IMR-90 (cell line): ENCODE results near the gene VIT. TPM values are rescaled to one million over a fixed set of nuclear protein-coding genes. Genes with fewer than 3 reads are reported as not detected.

ENCODE experiments used
- ATAC-seq: fragments of 200-7000 bp; cut with Tn5 transposase; 2 replicates; pipeline ENCODE4 v1.9.1; 2020; ENCODE audit warnings: low read depth, mild to moderate bottlenecking, moderate library complexity
- BruUV-seq: library from RNA; stranded (reverse); fragments of 400-500 nt; replicated peaks from 2 replicates; lab custom pipeline; 2021; lab: Mats Ljungman, UMichigan
- CTCF ChIA-PET: fragments of 300-600 bp; formaldehyde crosslinking; extraction: SDS; loops from one replicate; lab custom pipeline; 2021; ENCODE audit warnings: antibody characterized with exemption; lab: Yijun Ruan, JAX
- POLR2A ChIA-PET: fragments of 300-600 bp; sonication (Branson Sonifier 250); formaldehyde crosslinking; loops from one replicate; lab custom pipeline; 2022; ENCODE audit warnings: antibody characterized with exemption; ENCODE audit not compliant: unreplicated experiment; lab: Charles Lee
- DNase-seq: peaks from one replicate; pipeline ENCODE4 v3.0.0; 2013
- H2AFZ ChIP-seq: replicated peaks from 2 replicates; pipeline ENCODE3; 2013; ENCODE audit warnings: low read length, mild to moderate bottlenecking; ENCODE audit not compliant: poor library complexity
- H2AK5ac ChIP-seq: 2 replicates; pipeline ENCODE4 v1.6.1; 2013; ENCODE audit warnings: low read depth, low read length, inconsistent platforms
- H2AK9ac ChIP-seq: replicated peaks from 2 replicates; pipeline ENCODE3; 2013; ENCODE audit warnings: mild to moderate bottlenecking, low read depth, low read length, moderate library complexity; ENCODE audit not compliant: poor library complexity
- H2BK120ac ChIP-seq: 2 replicates; pipeline ENCODE4 v1.6.1; 2013; ENCODE audit warnings: low read depth, low read length, inconsistent platforms
- H2BK15ac ChIP-seq: 3 replicates; pipeline ENCODE4 v1.6.1; 2013; ENCODE audit warnings: low read depth, low read length, inconsistent platforms
- H2BK20ac ChIP-seq: 2 replicates; pipeline ENCODE4 v1.6.1; 2013; ENCODE audit warnings: low read depth, mild to moderate bottlenecking, inconsistent platforms, low read length, moderate library complexity
- H2BK5ac ChIP-seq: 2 replicates; pipeline ENCODE4 v1.6.1; 2013; ENCODE audit warnings: mild to moderate bottlenecking, low read depth, low read length, inconsistent platforms; ENCODE audit not compliant: poor library complexity, severe bottlenecking
- H3K14ac ChIP-seq: replicated peaks from 2 replicates; pipeline ENCODE4 v1.6.1; 2013; ENCODE audit warnings: low read depth, low read length, inconsistent platforms
- H3K18ac ChIP-seq: 2 replicates; pipeline ENCODE4 v1.6.1; 2013; ENCODE audit warnings: low read depth, low read length, control low read depth
- H3K23ac ChIP-seq: 2 replicates; pipeline ENCODE4 v1.6.1; 2013; ENCODE audit warnings: low read depth, low read length, inconsistent platforms
- H3K27ac ChIP-seq: 2 replicates; pipeline ENCODE4 v1.5.1; 2013; ENCODE audit warnings: mild to moderate bottlenecking, control low read depth, low read length; ENCODE audit not compliant: insufficient read depth
- H3K27me3 ChIP-seq: 2 replicates; pipeline ENCODE4 v1.6.1; 2013; ENCODE audit warnings: low read length; ENCODE audit not compliant: control insufficient read depth, insufficient read depth
- H3K36me3 ChIP-seq: 2 replicates; pipeline ENCODE4 v1.6.1; 2013; ENCODE audit warnings: low read length, mixed read lengths; ENCODE audit not compliant: control insufficient read depth, insufficient read depth
- H3K4ac ChIP-seq: 2 replicates; pipeline ENCODE4 v1.6.1; 2013; ENCODE audit warnings: low read depth, low read length, inconsistent platforms
- H3K4me1 ChIP-seq: 2 replicates; pipeline ENCODE4 v1.6.1; 2013; ENCODE audit warnings: low read length, mixed read lengths; ENCODE audit not compliant: control insufficient read depth, insufficient read depth
- H3K4me2 ChIP-seq: 2 replicates; pipeline ENCODE4 v1.6.1; 2013; ENCODE audit warnings: low read depth, mild to moderate bottlenecking, control low read depth, low read length, moderate library complexity
- H3K4me3 ChIP-seq: 2 replicates; pipeline ENCODE4 v1.5.1; 2013; ENCODE audit warnings: low read depth, mild to moderate bottlenecking, control low read depth, low read length, moderate library complexity; ENCODE audit not compliant: insufficient read depth
- H3K56ac ChIP-seq: 2 replicates; pipeline ENCODE4 v1.6.1; 2013; ENCODE audit warnings: low read length, inconsistent platforms; ENCODE audit not compliant: insufficient read depth; ENCODE audit errors: extremely low read depth
- H3K79me1 ChIP-seq, 2 experiments: 2 replicates each; pipeline ENCODE4 v1.6.1; 2013; ENCODE audit warnings: low read length in 2 of 2, inconsistent platforms in 1 of 2, low read depth in 1 of 2
- H3K9ac ChIP-seq: 2 replicates; pipeline ENCODE4 v1.6.1; 2013; ENCODE audit warnings: low read depth, low read length, control low read depth
- H3K9me1 ChIP-seq: 2 replicates; pipeline ENCODE4 v1.6.1; 2013; ENCODE audit warnings: low read length, inconsistent platforms; ENCODE audit not compliant: insufficient read depth
- H3K9me3 ChIP-seq: 2 replicates; pipeline ENCODE4 v1.6.1; 2013; ENCODE audit warnings: low read length; ENCODE audit not compliant: control insufficient read depth, insufficient read depth
- H4K20me1 ChIP-seq: 2 replicates; pipeline ENCODE4 v1.6.1; 2013; ENCODE audit warnings: low read length, inconsistent platforms; ENCODE audit not compliant: insufficient read depth
- H4K5ac ChIP-seq: 2 replicates; pipeline ENCODE4 v1.6.1; 2013; ENCODE audit warnings: mild to moderate bottlenecking, low read depth, low read length, control low read depth
- H4K8ac ChIP-seq, 2 experiments: 2 replicates each; pipeline ENCODE4 v1.6.1; 2013; ENCODE audit warnings: low read depth in 2 of 2, low read length in 2 of 2, control low read depth in 1 of 2, inconsistent platforms in 1 of 2
- H4K91ac ChIP-seq: 2 replicates; pipeline ENCODE4 v1.6.1; 2013; ENCODE audit warnings: low read depth, low read length, inconsistent platforms; ENCODE audit not compliant: insufficient read depth
- BHLHE40 ChIP-seq: fragments of 150-350 bp; IDR thresholded peaks from 2 replicates; pipeline ENCODE4 v1.6.1; 2016; ENCODE audit warnings: mild to moderate bottlenecking, low read depth, low read length
- CEBPB ChIP-seq: IDR thresholded peaks from 2 replicates; pipeline ENCODE4 v1.6.1; 2012; ENCODE audit warnings: low read depth, low read length, improper control_type of control experiment
- CHD1 ChIP-seq: IDR thresholded peaks from 2 replicates; pipeline ENCODE4 v1.6.1; 2012; ENCODE audit warnings: low read depth, low read length, improper control_type of control experiment
- MAFK ChIP-seq: IDR thresholded peaks from 2 replicates; pipeline ENCODE4 v1.6.1; 2012; ENCODE audit warnings: low read depth, low read length, improper control_type of control experiment
- MAZ ChIP-seq: IDR thresholded peaks from 2 replicates; pipeline ENCODE4 v1.6.1; 2012; ENCODE audit warnings: low read depth, mild to moderate bottlenecking, low read length, improper control_type of control experiment, moderate library complexity, borderline replicate concordance
- MXI1 ChIP-seq: IDR thresholded peaks from 2 replicates; pipeline ENCODE4 v1.6.1; 2012; ENCODE audit warnings: low read depth, mild to moderate bottlenecking, low read length, moderate library complexity, borderline replicate concordance
- NFE2L2 ChIP-seq: fragments of 150-350 bp; IDR thresholded peaks from 2 replicates; pipeline ENCODE4 v1.6.1; 2016; ENCODE audit warnings: low read depth, mild to moderate bottlenecking, low read length
- POLR2A ChIP-seq: IDR thresholded peaks from 2 replicates; pipeline ENCODE4 v1.6.1; 2012; ENCODE audit warnings: mild to moderate bottlenecking, low read depth, low read length
- RAD21 ChIP-seq: IDR thresholded peaks from 2 replicates; pipeline ENCODE4 v1.6.1; 2012; ENCODE audit warnings: low read length, improper control_type of control experiment
- RCOR1 ChIP-seq: IDR thresholded peaks from 2 replicates; pipeline ENCODE4 v1.6.1; 2012; ENCODE audit warnings: mild to moderate bottlenecking, low read length, improper control_type of control experiment; ENCODE audit not compliant: insufficient replicate concordance
- RFX5 ChIP-seq: IDR thresholded peaks from 2 replicates; pipeline ENCODE4 v1.8.0; 2012; ENCODE audit warnings: low read depth, mild to moderate bottlenecking, low read length, moderate library complexity
- USF2 ChIP-seq: fragments of 150-350 bp; IDR thresholded peaks from 2 replicates; pipeline ENCODE4 v1.6.1; 2017; ENCODE audit warnings: mild to moderate bottlenecking, antibody characterized with exemption, low read length, low read depth
- WGBS, 2 experiments: methylation state at CpG; one replicate each; pipeline versions ENCODE4 v1.1.5 to v1.1.7; 2013; ENCODE audit warnings: missing lambda C conversion rate in 2 of 2; ENCODE audit not compliant: insufficient read length in 1 of 2; ENCODE audit errors: extremely low coverage in 2 of 2; 5-methylcytosine and 5-hydroxymethylcytosine counted together
- dilution Hi-C: fragments of 300-500 bp; cut with HindIII; formaldehyde crosslinking; loops from one replicate; pipeline ENCODE4 v1.14.3; 2018; ENCODE audit warnings: low sequenced_read_pairs; ENCODE audit not compliant: unreplicated experiment
- in situ Hi-C: fragments of 300-500 bp; cut with MboI; formaldehyde crosslinking; loops from 3 replicates; pipeline ENCODE4 v1.14.3; 2019; ENCODE audit warnings: low sequenced_read_pairs, inconsistent platforms, mixed read lengths
- intact Hi-C: fragments of 100-400 bp; cut with micrococcal nuclease; formaldehyde crosslinking; loops from 2 replicates; pipeline ENCODE4 v1.10.0; 2022
- polyA plus RNA-seq, 3 experiments: library from polyadenylated mRNA; depleted of rRNA; stranded (reverse); fragments of >200 nt; gene quantifications; 2 replicates each; pipeline ENCODE4 v1.2.3, GENCODE V29; 2012; ENCODE audit warnings: low replicate concordance in 1 of 3
- total RNA-seq: library from RNA; depleted of rRNA; stranded (reverse); fragments of >200 nt; gene quantifications from 2 replicates; pipeline ENCODE4 v1.2.3, GENCODE V29; 2012

VIT gene
- total and polyA plus RNA-seq, 2 of the 4 experiments (the other 2 are of a cell fraction), result under 0.01 TPM; not detected in 1

- Histone ChIP-seq H2AK5ac (no peak overlapping the region), H4K91ac (no peak overlapping the region), H3K4me1 (peaks cover 6% of the 10 kb centered on the region; the same call in 1 of the 2 replicates), H3K79me1 (no peaks in the 10 kb centered on the region), H3K9me3 (no peaks in the 10 kb centered on the region), H3K18ac (no peak overlapping the region), H2AK9ac (no peak overlapping the region), H2BK5ac (no peak overlapping the region), H3K36me3 (no peaks in the 10 kb centered on the region), H2BK120ac (no peak overlapping the region), H3K27ac (no peak overlapping the region), H3K4ac (no peak overlapping the region), H4K8ac (no peak overlapping the region), H3K14ac (no peak overlapping the region), H3K4me2 (no peak overlapping the region), H3K56ac (no peak overlapping the region), H3K4me3 (no peak overlapping the region), H3K27me3 (no peaks in the 10 kb centered on the region), H3K9me1 (no peaks in the 10 kb centered on the region), H2BK15ac (no peak overlapping the region), H4K5ac (no peak overlapping the region), H2AFZ (no peak overlapping the region), H3K23ac (no peak overlapping the region), H2BK20ac (no peak overlapping the region), H4K20me1 (no peaks in the 10 kb centered on the region), H3K9ac (no peak overlapping the region)
- ATAC-seq, result no peak
- dilution Hi-C loops, result no loop called here
- intact Hi-C loops, result no loop called here
- DNase-seq, result no peak
- ChIA-PET POLR2A (no interaction called here), CTCF (no interaction called here)
- in situ Hi-C loops, result no loop called here
- BruUV-seq, result no TSS peak
- no CpG with 5 or more reads among the region's 3 CpGs for WGBS, 2 experiments
- TF ChIP-seq RCOR1 (no peak), CHD1 (no peak), NFE2L2 (no peak), MAFK (no peak), BHLHE40 (no peak), MAZ (no peak), MXI1 (no peak), RAD21 (no peak), POLR2A (no peak), RFX5 (no peak), USF2 (no peak), CEBPB (no peak)
These were observed 6.3 kb downstream of the VIT start for GRCh38 chr2:36702781-36703180.
